Effector memory CD8-positive, alpha-beta T cell (primary cell): ENCODE results near the gene ZNF185.

Source experiments
- ATAC-seq: fragments of 150-1000 bp; cut with Tn5 transposase; replicated peaks from 2 replicates; pipeline ENCODE4 v1.10.0; 2021; ENCODE audit warnings: mild to moderate bottlenecking, moderate library complexity
- DNase-seq, 3 experiments: peaks; one replicate each; pipeline ENCODE4 v3.0.0; 2021
- H3K27ac Mint-ChIP-seq, 2 donors: one replicate each; pipeline ENCODE4 v1.8.0; 2022; ENCODE audit warnings: mild to moderate bottlenecking in 2 of 2, mixed read lengths in 2 of 2, moderate library complexity in 2 of 2
- H3K27me3 Mint-ChIP-seq, 2 donors: one replicate each; pipeline ENCODE4 v1.8.0; 2022; ENCODE audit warnings: mixed read lengths in 2 of 2
- H3K36me3 Mint-ChIP-seq: one replicate; pipeline ENCODE4 v1.8.0; 2022; ENCODE audit warnings: mild to moderate bottlenecking, moderate library complexity, mixed read lengths; ENCODE audit not compliant: insufficient read depth
- H3K4me1 Mint-ChIP-seq, 2 donors: one replicate each; pipeline ENCODE4 v1.8.0; 2022; ENCODE audit warnings: low read depth in 2 of 2, mixed read lengths in 2 of 2
- H3K4me3 Mint-ChIP-seq, 2 donors: one replicate each; pipeline ENCODE4 v1.8.0; 2022; ENCODE audit warnings: mild to moderate bottlenecking in 2 of 2, mixed read lengths in 2 of 2, moderate library complexity in 2 of 2
- H3K9me3 Mint-ChIP-seq, 2 donors: one replicate each; pipeline ENCODE4 v1.8.0; 2022; ENCODE audit warnings: mixed read lengths in 2 of 2

The ZNF185 gene

DNA sequence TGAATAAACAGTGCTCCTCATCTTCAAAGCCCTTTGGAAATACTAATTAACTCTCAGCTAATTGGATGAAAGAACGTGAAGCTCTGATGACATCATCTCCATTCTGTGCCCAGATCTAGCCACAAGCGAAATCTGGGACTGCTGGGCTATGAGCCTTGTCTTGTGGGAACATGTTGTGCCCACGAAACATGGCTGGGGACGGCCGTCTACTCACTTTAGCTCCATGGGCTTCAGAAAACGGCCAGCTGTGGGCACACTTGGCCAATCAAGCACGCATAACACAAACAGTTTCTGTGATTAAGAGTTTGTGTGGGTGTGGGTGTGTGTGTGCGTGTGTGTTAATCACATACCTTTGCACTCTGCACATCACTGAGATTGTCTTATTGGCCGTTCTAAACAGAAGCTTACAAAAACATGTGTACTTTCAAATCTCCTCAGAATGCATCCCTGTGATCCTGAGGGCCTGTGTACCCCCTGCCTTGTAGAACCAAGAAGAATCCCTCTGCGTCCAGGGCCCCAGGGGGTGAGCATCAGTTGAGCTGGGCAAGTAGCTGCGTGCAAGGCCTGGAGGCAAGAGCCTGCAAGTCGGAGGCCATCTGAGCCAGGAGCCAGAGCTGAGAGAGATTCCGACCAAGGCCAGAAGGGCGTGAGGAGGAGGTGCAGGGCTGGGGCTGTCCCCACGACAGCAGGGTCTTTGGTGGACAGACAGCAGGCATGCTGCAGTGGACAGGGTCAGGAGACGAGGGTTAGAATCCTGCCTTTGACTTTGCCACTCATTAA, 18.7 kb upstream of the ZNF185 start:
- Mint-ChIP-seq H3K27me3 (peaks cover 0 to 18% of the 10 kb centered on the region in 2 donors), H3K4me1 (peaks cover 0 to 2% of the 10 kb centered on the region in 2 donors), H3K9me3 (no peaks in the 10 kb centered on the region), H3K4me3 (no peak overlapping the region), H3K27ac (peak overlapping the region in 1 of 2 donors; percentile 66), H3K36me3 (no peaks in the 10 kb centered on the region)
- ATAC-seq (no peak), DNase-seq (no peak)

DNA sequence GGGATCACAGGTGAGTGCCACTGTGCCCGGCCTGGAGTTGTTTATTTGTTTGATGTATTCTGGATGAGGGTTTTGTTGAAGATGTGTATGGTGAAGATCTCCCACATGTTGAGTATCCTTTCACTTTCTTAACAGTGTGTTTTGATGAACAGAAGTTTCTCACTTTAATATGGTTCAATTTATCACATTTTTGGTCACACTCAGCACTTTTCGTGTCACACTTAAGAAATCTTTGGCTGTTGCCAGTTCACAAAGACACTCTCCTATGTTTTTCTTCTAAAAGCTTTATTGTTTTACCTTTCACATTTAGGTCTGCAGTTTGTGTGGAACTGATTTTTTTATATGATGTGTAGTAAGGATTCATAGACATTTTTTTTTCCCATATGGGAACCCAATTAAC, 16.6 kb upstream of the ZNF185 start:
- Mint-ChIP-seq H3K4me3 (no peak overlapping the region), H3K9me3 (no peaks in the 10 kb centered on the region), H3K4me1 (no peaks in the 10 kb centered on the region), H3K27me3 (peaks cover 8 to 35% of the 10 kb centered on the region in 2 donors), H3K27ac (no peak overlapping the region), H3K36me3 (no peaks in the 10 kb centered on the region)
- ATAC-seq, result no peak
- DNase-seq, result no peak

DNA sequence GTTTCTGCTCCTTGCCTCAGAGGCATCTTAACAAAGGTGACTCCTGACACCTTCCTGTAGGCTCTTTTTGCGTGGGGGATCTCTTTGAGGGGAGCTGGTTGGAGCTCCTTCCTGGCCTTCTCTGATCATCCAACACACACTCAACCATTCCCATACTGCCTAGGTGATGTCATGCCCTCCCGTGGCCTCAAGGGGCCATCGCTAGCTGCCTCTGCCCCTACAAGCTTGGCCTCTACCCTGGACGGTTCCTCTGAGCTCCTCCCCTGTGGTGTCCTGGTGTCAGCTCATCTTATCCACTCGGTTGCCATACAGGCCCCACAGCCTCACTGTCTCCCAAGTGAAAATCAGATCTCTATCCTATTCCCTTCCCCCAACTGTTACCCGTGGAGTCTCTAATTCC, 13.7 kb upstream of the ZNF185 start:
- Mint-ChIP-seq H3K27me3 (peaks cover 15 to 28% of the 10 kb centered on the region in 2 donors), H3K36me3 (no peaks in the 10 kb centered on the region), H3K9me3 (no peaks in the 10 kb centered on the region), H3K4me1 (no peaks in the 10 kb centered on the region), H3K27ac (no peak overlapping the region), H3K4me3 (no peak overlapping the region)
- DNase-seq, result no peak
- no peak for ATAC-seq

- no peaks in the 10 kb centered on the region for H3K9me3 Mint-ChIP-seq
- peaks cover 36 to 51% of the 10 kb centered on the region in 2 donors for H3K27me3 Mint-ChIP-seq
- no peak overlapping the region for H3K4me3 Mint-ChIP-seq
- no peak for DNase-seq
- no peaks in the 10 kb centered on the region for H3K4me1 Mint-ChIP-seq
- H3K36me3 Mint-ChIP-seq, result no peaks in the 10 kb centered on the region
- no peak for ATAC-seq
- no peak overlapping the region for H3K27ac Mint-ChIP-seq
These were observed 11.2 kb upstream of the ZNF185 start for GRCh38 chrX:152886716-152887115.

GRCh38 chrX:152892499-152892898, 5.4 kb upstream of the ZNF185 start:
- H3K4me3 Mint-ChIP-seq, result no peak overlapping the region
- H3K27ac Mint-ChIP-seq, result no peak overlapping the region
- H3K36me3 Mint-ChIP-seq, result no peaks in the 10 kb centered on the region
- H3K27me3 Mint-ChIP-seq, result peaks cover 44 to 66% of the 10 kb centered on the region in 2 donors
- DNase-seq (no peak), ATAC-seq (no peak)
- no peaks in the 10 kb centered on the region for H3K4me1 Mint-ChIP-seq
- H3K9me3 Mint-ChIP-seq, result no peaks in the 10 kb centered on the region

DNA sequence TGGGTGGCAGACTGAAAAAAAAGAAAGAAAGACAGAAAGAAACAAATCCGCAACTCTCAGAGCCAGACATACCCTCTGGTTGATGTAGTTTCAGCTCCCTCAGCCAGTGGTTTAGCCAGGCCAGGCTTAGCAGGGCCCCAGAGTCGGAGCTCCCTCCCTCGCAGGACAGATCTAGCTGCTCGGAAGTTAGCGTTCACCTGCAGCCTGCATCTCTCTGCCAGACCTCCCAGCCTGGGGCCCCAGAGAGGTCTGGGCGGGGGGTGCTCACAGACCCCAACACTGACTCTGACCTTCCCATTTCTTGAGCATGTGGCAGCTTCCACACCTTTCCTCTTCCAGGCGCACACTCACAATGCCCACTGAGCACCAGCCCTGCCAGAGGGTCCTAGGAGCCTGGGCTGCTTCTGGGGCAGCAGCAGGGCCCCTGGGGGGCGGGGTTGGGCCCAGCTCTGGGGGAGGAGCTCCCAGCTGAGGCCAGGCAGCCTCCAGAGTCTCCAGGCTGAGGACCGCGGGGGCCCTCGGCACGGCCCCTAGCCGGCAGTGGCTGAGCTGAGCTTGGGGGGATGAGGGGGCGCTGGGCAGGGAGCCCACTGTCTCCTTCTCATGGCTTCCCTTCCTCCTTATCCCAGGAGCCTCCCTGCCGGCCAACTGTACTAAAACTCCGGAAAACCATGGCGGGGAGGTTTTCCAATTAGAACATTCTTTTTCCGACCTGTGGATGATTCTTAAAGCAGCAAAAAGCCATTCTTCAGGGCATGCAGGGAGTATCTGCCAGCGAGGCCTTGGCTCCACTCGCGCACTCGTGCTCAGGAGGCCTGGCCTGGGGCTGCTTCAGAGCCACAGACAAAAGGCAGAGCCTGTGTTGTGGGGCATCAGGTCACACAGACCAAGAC, 4.6 kb upstream of the ZNF185 start:
- no peaks in the 10 kb centered on the region for H3K36me3 Mint-ChIP-seq
- no peak for ATAC-seq
- H3K9me3 Mint-ChIP-seq, result no peaks in the 10 kb centered on the region

GRCh38 chrX:152893980-152894610, 3.8 kb upstream of the ZNF185 start:
- no peak overlapping the region for H3K27ac Mint-ChIP-seq
- no peaks in the 10 kb centered on the region for H3K36me3 Mint-ChIP-seq
- no peak overlapping the region for H3K4me3 Mint-ChIP-seq
- H3K9me3 Mint-ChIP-seq, result no peaks in the 10 kb centered on the region
- H3K4me1 Mint-ChIP-seq, result no peaks in the 10 kb centered on the region
- DNase-seq (no peak), ATAC-seq (no peak)
- peaks cover 37 to 67% of the 10 kb centered on the region in 2 donors for H3K27me3 Mint-ChIP-seq

More for the DNA sequence above, 4.6 kb upstream of the ZNF185 start:
- DNase-seq, result no peak
- H3K27ac Mint-ChIP-seq, result no peak overlapping the region
- no peak overlapping the region for H3K4me3 Mint-ChIP-seq
- H3K27me3 Mint-ChIP-seq, result peaks cover 41 to 61% of the 10 kb centered on the region in 2 donors
- H3K4me1 Mint-ChIP-seq, result no peaks in the 10 kb centered on the region

DNA sequence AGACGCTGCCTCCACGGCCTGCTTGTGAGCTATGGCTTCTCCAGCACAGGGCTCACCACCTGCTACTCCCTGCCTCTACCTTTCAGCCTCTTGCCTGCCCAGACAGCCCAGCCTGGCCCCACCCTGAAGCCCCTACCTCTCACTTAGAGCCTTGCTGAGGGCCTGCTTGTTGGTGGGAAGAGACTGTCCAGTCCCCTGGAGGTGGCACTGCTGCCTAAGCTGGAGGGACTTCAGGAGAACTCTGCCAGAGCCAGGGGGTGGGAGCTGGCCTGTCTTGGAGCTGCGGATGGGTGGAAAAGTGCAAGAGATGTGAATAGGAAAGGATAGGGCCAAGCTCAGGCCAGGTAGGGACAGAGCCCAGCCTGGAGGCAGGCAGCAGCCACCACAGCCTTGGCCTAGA, 2.7 kb upstream of the ZNF185 start:
- H3K9me3 Mint-ChIP-seq, result no peaks in the 10 kb centered on the region
- H3K27me3 Mint-ChIP-seq, result peaks cover 31 to 69% of the 10 kb centered on the region in 2 donors
- ATAC-seq (no peak), DNase-seq (no peak)
- H3K27ac Mint-ChIP-seq, result no peak overlapping the region
- no peak overlapping the region for H3K4me3 Mint-ChIP-seq
- no peaks in the 10 kb centered on the region for H3K36me3 Mint-ChIP-seq
- H3K4me1 Mint-ChIP-seq, result no peaks in the 10 kb centered on the region

GRCh38 chrX:152895724-152896420, 2.0 kb upstream of the ZNF185 start:
- Mint-ChIP-seq H3K4me1 (no peaks in the 10 kb centered on the region), H3K27ac (no peak overlapping the region), H3K4me3 (no peak overlapping the region), H3K9me3 (no peaks in the 10 kb centered on the region), H3K36me3 (no peaks in the 10 kb centered on the region), H3K27me3 (peaks cover 24 to 66% of the 10 kb centered on the region in 2 donors)
- DNase-seq (no peak), ATAC-seq (no peak)

DNA sequence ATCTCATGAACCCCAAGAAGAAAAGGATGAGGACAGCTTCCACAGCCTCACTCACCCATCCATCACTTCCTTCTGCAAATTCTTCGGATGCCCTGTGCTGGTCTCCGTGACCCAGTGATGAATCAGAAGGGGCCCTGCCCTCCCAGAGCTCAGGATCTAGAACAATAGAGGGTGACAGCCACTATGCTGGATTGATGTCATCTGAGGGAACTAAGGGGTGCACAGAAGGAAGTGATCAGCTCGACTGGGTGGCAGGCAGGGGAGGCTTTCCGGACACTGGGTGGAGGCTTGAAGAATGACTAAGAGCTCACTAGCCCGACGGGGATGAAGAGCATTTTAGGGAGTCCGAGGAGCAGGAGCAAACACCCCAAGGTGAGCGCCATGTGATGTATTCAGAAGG, 1.4 kb upstream of the ZNF185 start:
- Mint-ChIP-seq H3K9me3 (no peaks in the 10 kb centered on the region), H3K36me3 (no peaks in the 10 kb centered on the region), H3K27me3 (peaks cover 19 to 63% of the 10 kb centered on the region in 2 donors), H3K27ac (no peak overlapping the region), H3K4me1 (no peaks in the 10 kb centered on the region), H3K4me3 (peak overlapping the region in 1 of 2 donors; percentile 31)
- no peak for ATAC-seq
- DNase-seq, result no peak

GRCh38 chrX:152898442-152898841, 575 bp downstream of the ZNF185 start:
- no peak overlapping the region for H3K27ac Mint-ChIP-seq
- H3K36me3 Mint-ChIP-seq, result no peaks in the 10 kb centered on the region
- no peaks in the 10 kb centered on the region for H3K4me1 Mint-ChIP-seq
- H3K27me3 Mint-ChIP-seq, result peaks cover 21 to 75% of the 10 kb centered on the region in 2 donors
- no peaks in the 10 kb centered on the region for H3K9me3 Mint-ChIP-seq
- DNase-seq (no peak), ATAC-seq (no peak)
- H3K4me3 Mint-ChIP-seq, result no peak overlapping the region

DNA sequence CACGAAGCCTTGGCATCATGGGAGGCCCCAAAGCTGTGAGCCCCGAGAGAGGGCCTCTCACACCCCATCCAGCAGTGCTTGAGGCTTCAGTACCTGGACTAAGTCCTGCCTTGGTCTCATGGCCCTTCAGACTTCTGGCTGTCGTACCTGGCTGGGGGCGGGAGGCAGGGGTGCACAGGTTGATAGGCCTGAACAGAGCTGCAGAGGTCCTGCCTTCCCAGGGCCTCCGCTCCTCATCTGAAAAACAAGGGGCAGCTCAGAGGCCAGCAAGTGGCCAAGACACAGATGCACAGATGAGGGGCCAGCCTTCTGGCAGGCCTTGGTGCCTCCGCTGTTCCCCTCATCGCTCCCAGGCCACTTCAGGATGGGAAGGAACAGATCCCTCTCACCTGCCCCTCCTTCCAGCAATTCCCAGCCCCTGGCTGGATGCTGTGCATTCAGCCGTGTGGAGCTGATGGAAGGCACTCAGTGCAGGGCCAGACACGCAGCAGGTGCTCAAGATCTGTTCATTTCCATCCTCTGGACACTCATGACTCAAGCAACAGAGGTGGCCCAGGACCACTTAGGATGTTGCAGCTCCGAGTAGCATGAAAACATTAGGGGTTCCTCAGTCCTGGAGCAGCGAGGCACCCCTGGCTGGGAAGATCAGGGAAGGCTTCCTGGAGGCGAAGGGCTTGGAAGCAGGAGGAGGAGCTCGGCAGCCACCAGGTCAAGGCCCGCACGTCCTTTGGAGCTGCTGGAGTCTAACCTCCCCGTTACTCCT, 1.4 kb downstream of the ZNF185 start:
- Mint-ChIP-seq H3K27ac (no peak overlapping the region), H3K4me3 (no peak overlapping the region), H3K27me3 (peaks cover 21 to 66% of the 10 kb centered on the region in 2 donors), H3K36me3 (no peaks in the 10 kb centered on the region), H3K4me1 (no peaks in the 10 kb centered on the region), H3K9me3 (no peaks in the 10 kb centered on the region)
- ATAC-seq, result no peak
- DNase-seq, result no peak
